ENCODE data around the gene RPL22.

Gene RPL22

GRCh38 chr1:6151291-6151822 lies 48.0 kb downstream of the RPL22 start:
- no peak for DNase-seq (ENCODE audit: low spot score)

- no peak for DNase-seq (ENCODE audit: low spot score)
These were observed 49.1 kb downstream of the RPL22 start for GRCh38 chr1:6150006-6150938.

GRCh38 chr1:6149597-6149996 lies 49.8 kb downstream of the RPL22 start:
- DNase-seq (ENCODE audit: low spot score), result no peak

- peak; percentile 54 for DNase-seq (ENCODE audit: low spot score)
These were observed 50.7 kb downstream of the RPL22 start for GRCh38 chr1:6148497-6149241.

- DNase-seq (ENCODE audit: low spot score), result no peak
These were observed 53.5 kb downstream of the RPL22 start for GRCh38 chr1:6145864-6146410.

GRCh38 chr1:6145396-6145750 lies 54.0 kb downstream of the RPL22 start:
- DNase-seq (ENCODE audit: low spot score), result no peak

- no peak for DNase-seq (ENCODE audit: low spot score)
These were observed 54.6 kb downstream of the RPL22 start for GRCh38 chr1:6144647-6145395.

- no peak for DNase-seq (ENCODE audit: low spot score)
These were observed 55.2 kb downstream of the RPL22 start for GRCh38 chr1:6144175-6144574.

GRCh38 chr1:6143395-6143794 lies 56.0 kb downstream of the RPL22 start:
- DNase-seq (ENCODE audit: low spot score), result no peak

GRCh38 chr1:6142734-6143133 lies 56.7 kb downstream of the RPL22 start:
- DNase-seq (ENCODE audit: low spot score), result no peak

- no peak for DNase-seq (ENCODE audit: low spot score)
These were observed 57.3 kb downstream of the RPL22 start for GRCh38 chr1:6142036-6142621.

- peak; percentile 49 for DNase-seq (ENCODE audit: low spot score)
These were observed 57.8 kb downstream of the RPL22 start for GRCh38 chr1:6141592-6141991.

- DNase-seq (ENCODE audit: low spot score), result no peak
These were observed 59.0 kb downstream of the RPL22 start for GRCh38 chr1:6140413-6140812.

GRCh38 chr1:6137758-6138157 lies 61.6 kb downstream of the RPL22 start:
- no peak for DNase-seq (ENCODE audit: low spot score)

- DNase-seq (ENCODE audit: low spot score), result no peak
These were observed 62.7 kb downstream of the RPL22 start for GRCh38 chr1:6136516-6137220.

Data from HuH-7 (cell line).